HepG2 (cell line): ENCODE results near the gene KIF26B. TPM values are rescaled to one million over a fixed set of nuclear protein-coding genes. Genes with fewer than 3 reads are reported as not detected.

Source experiments
- polyA plus RNA-seq, 8 experiments: library from polyadenylated mRNA; depleted of rRNA in 3 of 8; stranded (reverse) in 7 of 8; unstranded in 1 of 8; fragments of >200 nt; fragmentation: Illumina TruSeq in 4 of 8; extraction: Trizol in 4 of 8; gene quantifications; 2 replicates each; pipeline versions ENCODE4 v1.2.1 to v1.2.3, GENCODE V29; 2011 to 2016; ENCODE audit warnings: low read depth in 4 of 8, missing spikeins in 1 of 8, mixed read lengths in 1 of 8; ENCODE audit not compliant: insufficient read depth in 1 of 8
- small RNA-seq, 3 experiments: library from RNA; depleted of rRNA; stranded (forward); fragments of <200 nt; gene quantifications; one replicate each; pipeline ENCODE3, GENCODE V24; 2012; ENCODE audit warnings: low read depth in 2 of 3, low replicate concordance in 1 of 3; ENCODE audit not compliant: insufficient read length in 3 of 3, insufficient read depth in 2 of 3
- total RNA-seq, 5 experiments: library from RNA; depleted of rRNA; stranded (reverse); fragments of >200 nt; fragmentation: Illumina TruSeq; extraction: Trizol; gene quantifications; 2 replicates each; pipeline ENCODE4 v1.2.3, GENCODE V29; 2016; ENCODE audit warnings: low read depth in 1 of 5
- TF ChIP-seq, protein P1 (sequence below): sonication (generic); formaldehyde crosslinking; conservative IDR thresholded peaks from 2 replicates; pipeline ENCODE4 v1.5.0; 2020; ENCODE audit warnings: missing genetic modification reagents

KIF26B gene
- total and polyA plus RNA-seq, 2 of the 13 experiments (the other 11 are each of a cell fraction or from before 2014, with no cell fraction given): 0.08 to 0.09 TPM

DNA sequence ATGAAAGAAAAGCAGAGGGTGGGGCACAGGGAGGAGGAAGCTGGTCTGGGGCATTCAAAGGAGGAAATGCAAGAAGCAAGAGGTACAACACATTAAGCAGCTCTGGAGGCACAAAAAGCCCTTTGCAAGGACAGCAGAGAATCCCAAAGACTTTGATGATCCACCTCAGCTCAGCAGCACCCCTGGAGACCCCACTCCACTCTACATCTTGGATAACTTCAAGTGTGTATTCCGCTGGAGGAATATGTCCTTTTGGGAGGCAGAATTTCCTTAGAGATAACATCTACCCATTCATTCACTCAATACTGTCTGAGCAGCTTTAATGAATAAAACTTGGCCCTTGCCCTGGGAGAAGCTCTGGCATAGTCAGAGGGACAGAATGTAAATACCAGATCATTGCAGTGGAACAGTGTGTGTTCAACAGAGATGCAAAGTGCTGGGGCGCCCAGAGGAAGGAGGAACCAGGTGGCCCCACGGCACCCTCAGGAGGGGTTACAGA, 599.7 kb downstream of the KIF26B start (continued):
- TF ChIP-seq, protein P1, sequence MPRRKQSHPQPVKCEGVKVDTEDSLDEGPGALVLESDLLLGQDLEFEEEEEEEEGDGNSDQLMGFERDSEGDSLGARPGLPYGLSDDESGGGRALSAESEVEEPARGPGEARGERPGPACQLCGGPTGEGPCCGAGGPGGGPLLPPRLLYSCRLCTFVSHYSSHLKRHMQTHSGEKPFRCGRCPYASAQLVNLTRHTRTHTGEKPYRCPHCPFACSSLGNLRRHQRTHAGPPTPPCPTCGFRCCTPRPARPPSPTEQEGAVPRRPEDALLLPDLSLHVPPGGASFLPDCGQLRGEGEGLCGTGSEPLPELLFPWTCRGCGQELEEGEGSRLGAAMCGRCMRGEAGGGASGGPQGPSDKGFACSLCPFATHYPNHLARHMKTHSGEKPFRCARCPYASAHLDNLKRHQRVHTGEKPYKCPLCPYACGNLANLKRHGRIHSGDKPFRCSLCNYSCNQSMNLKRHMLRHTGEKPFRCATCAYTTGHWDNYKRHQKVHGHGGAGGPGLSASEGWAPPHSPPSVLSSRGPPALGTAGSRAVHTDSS (CRISPR knock-in tag): no peak

Small RNAs within 50 kb of the gene (small RNA-seq; reads per million reads assigned to genes)
- 0 reads per million in 3 experiments for gene DNAJC19P8
- gene RNU1-132P: 0 reads per million in 3 experiments
